Neural progenitor cell (in vitro differentiated cells): Measurements from ENCODE around the gene IQSEC1.

ENCODE experiments used
- EZH2 ChIP-seq: fragments of 200-600 bp; sonication (generic); IDR thresholded peaks from 2 replicates; pipeline ENCODE4 v1.6.1; 2017; ENCODE audit warnings: antibody characterized with exemption, mild to moderate bottlenecking, moderate library complexity
- EZH2phosphoT487 ChIP-seq: fragments of 200-600 bp; sonication (generic); IDR thresholded peaks from 2 replicates; pipeline ENCODE4 v1.6.1; 2017; ENCODE audit warnings: antibody characterized with exemption

DNA sequence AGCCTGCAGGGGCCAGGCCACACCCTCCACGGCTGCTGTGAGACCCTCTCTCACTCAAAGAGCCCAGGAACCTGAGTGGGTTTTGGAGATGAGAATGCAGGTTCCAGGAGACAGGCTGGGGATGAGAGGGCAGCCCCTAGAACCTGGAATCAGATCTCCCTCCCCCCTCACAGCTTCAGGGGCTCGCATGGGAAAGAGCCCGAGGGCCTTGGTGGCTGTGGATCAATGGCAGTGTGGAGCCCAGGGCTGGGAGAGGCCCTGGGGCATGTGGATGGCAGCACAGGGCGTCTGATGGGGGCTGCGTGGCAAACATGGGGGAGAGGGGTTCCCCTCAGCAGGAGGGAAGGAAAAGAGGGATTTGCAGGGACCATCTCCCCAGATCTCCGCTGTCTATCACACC, 119.0 kb downstream of the IQSEC1 start:
- no peak for TF ChIP-seq EZH2phosphoT487
- no peak for TF ChIP-seq EZH2
